Smooth muscle cell (in vitro differentiated cells): ENCODE data around the gene SOX30. TPM values are rescaled to one million over a fixed set of nuclear protein-coding genes. Genes with fewer than 3 reads are reported as not detected.

Source experiments
- DNase-seq: peaks from one replicate; lab custom pipeline; 2025; ENCODE audit not compliant: unreplicated experiment; lab: John Stamatoyannopoulos, UW
- H2AFZ ChIP-seq: fragments of 200-600 bp; sonication (generic); 2 replicates; pipeline ENCODE4 v1.6.0; 2016; ENCODE audit warnings: antibody characterized with exemption, low read depth, mild to moderate bottlenecking
- H3F3A ChIP-seq: fragments of 200-600 bp; sonication (generic); 2 replicates; pipeline ENCODE4 v1.6.0; 2017; ENCODE audit warnings: antibody characterized with exemption, low read depth
- H3K27ac ChIP-seq: fragments of 200-600 bp; sonication (generic); 2 replicates; pipeline ENCODE4 v1.5.1; 2016; ENCODE audit warnings: low read depth, mild to moderate bottlenecking
- H3K27me3 ChIP-seq: fragments of 200-600 bp; sonication (generic); 2 replicates; pipeline ENCODE4 v1.6.1; 2016; ENCODE audit warnings: low read depth, mild to moderate bottlenecking
- H3K36me3 ChIP-seq: fragments of 200-600 bp; sonication (generic); 2 replicates; pipeline ENCODE4 v1.5.1; 2016; ENCODE audit warnings: low read depth
- H3K4me1 ChIP-seq: fragments of 200-600 bp; sonication (generic); 2 replicates; pipeline ENCODE4 v1.5.1; 2016; ENCODE audit warnings: low read depth
- H3K4me2 ChIP-seq: fragments of 200-600 bp; sonication (generic); 2 replicates; pipeline ENCODE4 v1.6.0; 2016; ENCODE audit warnings: mild to moderate bottlenecking
- H3K4me3 ChIP-seq: fragments of 200-600 bp; sonication (generic); 2 replicates; pipeline ENCODE4 v1.5.1; 2016; ENCODE audit warnings: mild to moderate bottlenecking
- H3K79me2 ChIP-seq: fragments of 200-600 bp; sonication (generic); 2 replicates; pipeline ENCODE4 v1.6.0; 2016; ENCODE audit warnings: low read depth, mild to moderate bottlenecking
- H3K9ac ChIP-seq: fragments of 200-600 bp; sonication (generic); 2 replicates; pipeline ENCODE4 v1.6.0; 2016; ENCODE audit warnings: low read depth
- H3K9me3 ChIP-seq: fragments of 200-600 bp; sonication (generic); replicated peaks from 2 replicates; pipeline ENCODE4 v1.5.1; 2016; ENCODE audit warnings: low read depth
- H4K20me1 ChIP-seq: fragments of 200-600 bp; sonication (generic); 2 replicates; pipeline ENCODE4 v1.6.0; 2016; ENCODE audit warnings: low read depth
- WGBS: methylation state at CpG from one replicate; pipeline ENCODE4 v1.1.7; 2016; ENCODE audit warnings: low lambda C conversion rate; 5-methylcytosine and 5-hydroxymethylcytosine counted together
- polyA plus RNA-seq: library from polyadenylated mRNA; unstranded; fragments of >200 nt; fragmentation: Nextera tagmentation; extraction: Ambion mirVana; gene quantifications from 2 replicates; pipeline ENCODE4 v1.2.1, GENCODE V29; 2016
- total RNA-seq: library from RNA; depleted of rRNA; stranded (reverse); fragments of >200 nt; gene quantifications from 2 replicates; pipeline ENCODE4 v1.2.3, GENCODE V29; 2014
- TF ChIP-seq, protein P1 (sequence below): fragments of 200-600 bp; sonication (generic); IDR thresholded peaks from 2 replicates; pipeline ENCODE4 v1.5.1; 2017; ENCODE audit warnings: borderline replicate concordance, mild to moderate bottlenecking, antibody characterized with exemption; ENCODE audit not compliant: insufficient read depth, poor library complexity, severe bottlenecking

SOX30 gene
- total and polyA plus RNA-seq, 2 experiments from 2014 or later = 0.38 to 1.5 TPM

DNA sequence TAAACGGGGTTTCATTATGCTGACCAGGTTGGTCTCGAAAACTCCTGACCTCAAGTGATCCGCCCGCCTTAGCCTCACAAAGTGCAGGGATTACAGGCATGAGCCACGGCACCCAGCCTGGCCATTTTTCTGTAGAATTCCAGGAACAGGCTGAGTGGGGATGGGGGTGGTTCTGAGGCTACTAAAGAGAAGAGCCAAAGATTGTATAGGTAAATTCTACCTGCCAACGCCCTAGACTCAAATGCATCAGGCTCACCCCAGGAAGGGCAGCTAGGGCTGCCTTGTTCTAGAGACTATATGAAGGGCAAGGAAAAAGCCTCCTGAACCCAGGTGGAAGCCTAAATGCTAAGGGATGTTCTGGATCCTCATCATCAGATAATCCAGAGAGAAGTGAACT, 17.5 kb upstream of the SOX30 start:
- Histone ChIP-seq H3K36me3 (no peaks in the 10 kb centered on the region), H4K20me1 (no peaks in the 10 kb centered on the region), H3K4me3 (no peak overlapping the region), H3K79me2 (no peaks in the 10 kb centered on the region), H2AFZ (no peak overlapping the region), H3K4me2 (no peak overlapping the region), H3K27ac (no peak overlapping the region), H3K9ac (no peak overlapping the region), H3K4me1 (no peaks in the 10 kb centered on the region), H3K27me3 (no peaks in the 10 kb centered on the region), H3F3A (no peaks in the 10 kb centered on the region), H3K9me3 (no peaks in the 10 kb centered on the region)
- WGBS = 91% methylated on average over 6 of the region's 6 CpGs
- TF ChIP-seq, protein P1, sequence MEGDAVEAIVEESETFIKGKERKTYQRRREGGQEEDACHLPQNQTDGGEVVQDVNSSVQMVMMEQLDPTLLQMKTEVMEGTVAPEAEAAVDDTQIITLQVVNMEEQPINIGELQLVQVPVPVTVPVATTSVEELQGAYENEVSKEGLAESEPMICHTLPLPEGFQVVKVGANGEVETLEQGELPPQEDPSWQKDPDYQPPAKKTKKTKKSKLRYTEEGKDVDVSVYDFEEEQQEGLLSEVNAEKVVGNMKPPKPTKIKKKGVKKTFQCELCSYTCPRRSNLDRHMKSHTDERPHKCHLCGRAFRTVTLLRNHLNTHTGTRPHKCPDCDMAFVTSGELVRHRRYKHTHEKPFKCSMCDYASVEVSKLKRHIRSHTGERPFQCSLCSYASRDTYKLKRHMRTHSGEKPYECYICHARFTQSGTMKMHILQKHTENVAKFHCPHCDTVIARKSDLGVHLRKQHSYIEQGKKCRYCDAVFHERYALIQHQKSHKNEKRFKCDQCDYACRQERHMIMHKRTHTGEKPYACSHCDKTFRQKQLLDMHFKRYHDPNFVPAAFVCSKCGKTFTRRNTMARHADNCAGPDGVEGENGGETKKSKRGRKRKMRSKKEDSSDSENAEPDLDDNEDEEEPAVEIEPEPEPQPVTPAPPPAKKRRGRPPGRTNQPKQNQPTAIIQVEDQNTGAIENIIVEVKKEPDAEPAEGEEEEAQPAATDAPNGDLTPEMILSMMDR = no peak
- no peak for DNase-seq

DNA sequence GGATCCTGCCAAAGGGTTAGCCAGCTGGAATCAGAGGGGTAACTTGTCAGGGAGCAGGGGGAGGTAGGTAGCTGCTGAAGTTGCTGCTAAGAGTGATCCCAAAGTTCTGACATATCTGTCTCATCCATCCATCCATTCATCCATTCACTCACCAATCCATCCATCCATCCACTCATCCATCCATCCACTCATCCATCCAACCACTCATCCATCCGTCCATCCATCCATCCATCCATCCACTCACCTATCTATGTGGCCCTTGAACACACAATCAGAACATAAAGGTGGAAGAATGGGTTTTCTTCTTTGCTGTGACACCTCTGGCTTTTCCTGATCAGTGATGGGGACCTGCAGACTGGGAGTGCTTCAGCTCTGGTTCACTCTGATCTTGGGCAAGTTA, 16.1 kb upstream of the SOX30 start:
- no peak overlapping the region for H3K27ac ChIP-seq
- no peak overlapping the region for H3K9ac ChIP-seq
- TF ChIP-seq, protein P1 = no peak

DNA sequence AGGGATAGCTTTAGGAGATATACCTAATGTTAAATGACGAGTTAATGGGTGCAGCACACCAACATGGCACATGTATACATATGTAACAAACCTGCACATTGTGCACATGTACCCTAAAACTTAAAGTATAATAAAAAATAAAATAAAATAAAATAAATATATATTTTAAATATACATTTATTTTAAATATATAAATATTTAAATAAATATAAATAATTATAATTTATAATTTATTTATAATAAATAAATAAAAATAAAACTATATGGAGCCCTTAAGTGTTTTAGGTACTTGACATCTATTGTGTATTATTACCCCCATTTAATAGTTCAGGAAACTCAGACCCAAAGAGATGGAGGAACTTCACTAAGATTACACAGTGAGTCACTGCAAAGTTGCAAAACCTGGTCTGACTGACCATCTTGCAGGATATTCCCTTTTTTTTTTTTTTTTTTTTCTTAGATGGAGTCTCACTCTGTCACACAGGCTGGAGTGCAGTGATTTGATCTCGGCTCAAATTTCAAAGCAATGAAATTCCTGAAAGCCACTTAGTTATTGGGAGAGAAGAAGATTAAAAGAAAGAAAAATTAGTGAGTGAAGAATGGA, 13.3 kb upstream of the SOX30 start:
- no peaks in the 10 kb centered on the region for H3K4me1 ChIP-seq
- no peaks in the 10 kb centered on the region for H3K9me3 ChIP-seq
- H3K27ac ChIP-seq = no peak overlapping the region
- no peaks in the 10 kb centered on the region for H3F3A ChIP-seq
- no peak overlapping the region for H2AFZ ChIP-seq
- no peaks in the 10 kb centered on the region for H3K36me3 ChIP-seq
- no peak for DNase-seq
- no peaks in the 10 kb centered on the region for H4K20me1 ChIP-seq
- no peaks in the 10 kb centered on the region for H3K79me2 ChIP-seq
- 68% methylated on average over 2 of the region's 2 CpGs for WGBS
- no peak overlapping the region for H3K4me3 ChIP-seq
- no peak overlapping the region for H3K4me2 ChIP-seq
- H3K9ac ChIP-seq = no peak overlapping the region
- no peaks in the 10 kb centered on the region for H3K27me3 ChIP-seq
- TF ChIP-seq, protein P1 = no peak

More for the DNA sequence above, 16.1 kb upstream of the SOX30 start:
- WGBS = 54% methylated on average over 1 of the region's 1 CpG
- H3K4me2 ChIP-seq = no peak overlapping the region
- no peaks in the 10 kb centered on the region for H4K20me1 ChIP-seq
- H3K4me1 ChIP-seq = no peaks in the 10 kb centered on the region
- H3K4me3 ChIP-seq = no peak overlapping the region
- no peaks in the 10 kb centered on the region for H3K36me3 ChIP-seq
- H3K79me2 ChIP-seq = no peaks in the 10 kb centered on the region
- no peaks in the 10 kb centered on the region for H3F3A ChIP-seq
- no peaks in the 10 kb centered on the region for H3K9me3 ChIP-seq
- no peak for DNase-seq
- H3K27me3 ChIP-seq = no peaks in the 10 kb centered on the region
- H2AFZ ChIP-seq = no peak overlapping the region
